ENCODE measurements around the gene POU2F1. TPM values are rescaled to one million over a fixed set of nuclear protein-coding genes. Genes with fewer than 3 reads are reported as not detected.
"Not testable (repeated sequence)": the region's sequence is repeated elsewhere in the genome, so short reads cannot be mapped to it uniquely, and the experiment has no call there.

The POU2F1 gene
- total RNA-seq, 2 donors from 2014 or later, result 48.6 to 49.4 TPM

DNA sequence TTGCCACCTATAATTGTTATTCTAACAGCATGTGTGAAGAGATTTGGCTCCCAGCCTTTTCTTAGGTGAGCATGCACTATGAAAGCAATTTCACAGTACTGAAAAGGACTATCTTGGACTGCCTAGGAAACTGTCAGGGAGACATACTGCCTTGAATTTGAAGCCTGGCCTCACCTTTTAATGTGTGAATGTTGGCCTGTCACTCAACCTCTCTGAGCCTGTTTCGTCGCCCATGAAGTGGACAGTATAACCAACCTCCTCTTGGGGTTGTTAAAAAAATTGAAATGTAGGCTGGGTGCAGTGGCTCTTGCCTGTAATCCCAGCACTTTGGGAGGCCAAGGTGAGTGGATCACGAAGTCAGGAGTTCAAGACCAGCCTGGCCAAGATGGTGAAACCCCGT is 20.4 kb upstream of the POU2F1 start:
- no peak for DNase-seq
- Mint-ChIP-seq H3K27ac (no peak overlapping the region), H3K9me3 (peaks cover 4% of the 10 kb centered on the region), H3K27me3 (ENCODE audit: insufficient read depth) (no peaks in the 10 kb centered on the region), H3K4me1 (peaks cover 29% of the 10 kb centered on the region), H3K36me3 (ENCODE audit: low read depth) (no peaks in the 10 kb centered on the region), H3K4me3 (no peak overlapping the region)
- Histone ChIP-seq H3K27me3 (ENCODE audit: control insufficient read depth, insufficient read depth, low read length, poor library complexity, severe bottlenecking) (no peaks in the 10 kb centered on the region), H3K4me1 (ENCODE audit: control insufficient read depth, insufficient read depth, low read length) (peaks cover 15% of the 10 kb centered on the region), H3K27ac (ENCODE audit: low read depth, low read length) (no peak overlapping the region), H3K9me3 (ENCODE audit: control insufficient read depth, low read length) (no peaks in the 10 kb centered on the region), H3K4me3 (ENCODE audit: low read length) (no peak overlapping the region), H3K9ac (ENCODE audit: extremely low read depth, low read length, poor library complexity, severe bottlenecking) (no peak overlapping the region), H3K36me3 (ENCODE audit: control insufficient read depth, insufficient read depth, low read length) (no peaks in the 10 kb centered on the region)
- no peak for TF ChIP-seq CTCF (conservative IDR thresholded peaks at IDR 0.05)
- WGBS, 2 experiments (ENCODE audit: insufficient coverage in 1 of 2, insufficient read length in 1 of 2), result 93 to 97% methylated on average over 2 to 3 of the region's 4 CpGs

GRCh38 chr1:167200749-167201148 is 19.9 kb upstream of the POU2F1 start:
- no peak overlapping the region for H3K4me3 Mint-ChIP-seq
- TF ChIP-seq CTCF (conservative IDR thresholded peaks at IDR 0.05), result no peak
- no peaks in the 10 kb centered on the region for H3K36me3 Mint-ChIP-seq (ENCODE audit: low read depth)
- Histone ChIP-seq H3K4me3 (ENCODE audit: low read length) (no peak overlapping the region), H3K4me1 (ENCODE audit: control insufficient read depth, insufficient read depth, low read length) (peaks cover 15% of the 10 kb centered on the region), H3K27me3 (ENCODE audit: control insufficient read depth, insufficient read depth, low read length, poor library complexity, severe bottlenecking) (no peaks in the 10 kb centered on the region), H3K9me3 (ENCODE audit: control insufficient read depth, low read length) (no peaks in the 10 kb centered on the region), H3K27ac (ENCODE audit: low read depth, low read length) (no peak overlapping the region), H3K9ac (ENCODE audit: extremely low read depth, low read length, poor library complexity, severe bottlenecking) (no peak overlapping the region), H3K36me3 (ENCODE audit: control insufficient read depth, insufficient read depth, low read length) (no peaks in the 10 kb centered on the region)
- DNase-seq, result no peak
- 100% methylated on average over 1 to 2 of the region's 3 CpGs for WGBS, 2 experiments (ENCODE audit: insufficient coverage in 1 of 2, insufficient read length in 1 of 2)
- H3K9me3 Mint-ChIP-seq, result peaks cover 4% of the 10 kb centered on the region
- peaks cover 29% of the 10 kb centered on the region for H3K4me1 Mint-ChIP-seq
- no peak overlapping the region for H3K27ac Mint-ChIP-seq
- no peaks in the 10 kb centered on the region for H3K27me3 Mint-ChIP-seq (ENCODE audit: insufficient read depth)

DNA sequence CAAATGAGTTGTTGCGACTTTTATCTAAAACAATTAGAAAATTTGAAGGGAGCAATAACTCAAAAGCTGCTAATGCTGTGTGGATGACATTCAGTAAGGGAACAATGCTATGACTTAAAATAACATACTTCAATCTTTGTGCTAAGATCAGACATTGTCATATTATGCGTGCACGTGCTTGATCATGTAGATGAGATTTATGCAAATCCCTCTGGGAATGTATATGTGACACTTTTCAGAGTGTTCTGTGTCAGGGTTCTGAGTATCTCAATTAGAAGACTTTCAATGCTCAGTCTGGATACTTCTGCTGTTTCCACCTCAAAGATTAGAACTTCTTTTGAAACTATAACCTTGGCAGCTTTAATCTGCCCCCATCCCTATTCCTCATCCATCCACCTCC is 18.6 kb upstream of the POU2F1 start:
- no peaks in the 10 kb centered on the region for H3K36me3 Mint-ChIP-seq (ENCODE audit: low read depth)
- no peaks in the 10 kb centered on the region for H3K27me3 ChIP-seq (ENCODE audit: control insufficient read depth, insufficient read depth, low read length, poor library complexity, severe bottlenecking)
- no peak overlapping the region for H3K27ac Mint-ChIP-seq
- 91 to 95% methylated on average over 2 to 3 of the region's 3 CpGs for WGBS, 2 experiments (ENCODE audit: insufficient coverage in 1 of 2, insufficient read length in 1 of 2)
- H3K9me3 ChIP-seq (ENCODE audit: control insufficient read depth, low read length), result no peaks in the 10 kb centered on the region
- TF ChIP-seq CTCF (conservative IDR thresholded peaks at IDR 0.05), result no peak
- no peak overlapping the region for H3K4me3 ChIP-seq (ENCODE audit: low read length)
- no peak overlapping the region for H3K27ac ChIP-seq (ENCODE audit: low read depth, low read length)
- H3K4me1 Mint-ChIP-seq, result peaks cover 21% of the 10 kb centered on the region
- peaks cover 11% of the 10 kb centered on the region for H3K4me1 ChIP-seq (ENCODE audit: control insufficient read depth, insufficient read depth, low read length)
- H3K9me3 Mint-ChIP-seq, result peaks cover 4% of the 10 kb centered on the region
- H3K9ac ChIP-seq (ENCODE audit: extremely low read depth, low read length, poor library complexity, severe bottlenecking), result no peak overlapping the region
- DNase-seq, result no peak
- H3K36me3 ChIP-seq (ENCODE audit: control insufficient read depth, insufficient read depth, low read length), result no peaks in the 10 kb centered on the region
- H3K4me3 Mint-ChIP-seq, result no peak overlapping the region
- H3K27me3 Mint-ChIP-seq (ENCODE audit: insufficient read depth), result no peaks in the 10 kb centered on the region

DNA sequence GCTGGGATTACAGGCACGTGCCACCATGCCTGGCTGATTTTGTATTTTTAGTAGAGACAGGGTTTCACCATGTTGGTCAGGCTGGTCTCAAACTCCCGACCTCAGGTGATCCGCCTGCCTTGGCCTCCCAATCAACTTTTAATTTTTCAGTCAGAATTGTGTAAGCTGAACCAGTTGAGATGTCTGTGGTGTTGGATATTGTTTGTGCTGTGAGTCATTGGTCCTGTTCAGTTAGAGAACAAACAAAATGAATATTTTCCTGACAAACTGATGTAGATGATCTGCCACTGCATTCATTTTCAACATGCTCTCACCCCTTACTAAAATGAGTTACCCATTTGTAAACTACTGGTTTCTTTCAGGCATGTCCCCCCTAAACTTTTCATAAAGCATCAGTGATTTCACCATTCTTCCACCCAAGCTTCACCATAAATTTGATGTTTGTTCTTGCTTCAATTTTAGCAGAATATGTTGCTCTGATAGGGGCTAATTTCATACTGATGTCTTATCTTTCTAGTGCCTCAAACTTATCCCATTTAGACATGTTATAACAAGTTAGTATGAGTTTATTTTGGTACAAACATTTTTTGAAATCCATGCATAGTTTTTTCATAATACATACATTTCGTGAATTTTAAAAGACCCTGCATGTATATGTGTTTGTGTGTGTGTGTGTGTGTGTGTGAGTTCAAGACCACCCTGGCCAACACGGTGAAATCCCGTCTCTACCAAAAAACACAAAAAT is 15.2 kb upstream of the POU2F1 start:
- H3K27ac Mint-ChIP-seq, result not testable (repeated sequence)

More for the DNA sequence above, 15.2 kb upstream of the POU2F1 start:
- not testable (repeated sequence) for H3K27me3 ChIP-seq (ENCODE audit: control insufficient read depth, insufficient read depth, low read length, poor library complexity, severe bottlenecking); H3K36me3 Mint-ChIP-seq (ENCODE audit: low read depth); H3K36me3 ChIP-seq (ENCODE audit: control insufficient read depth, insufficient read depth, low read length); H3K27ac ChIP-seq (ENCODE audit: low read depth, low read length); H3K4me3 Mint-ChIP-seq; H3K9ac ChIP-seq (ENCODE audit: extremely low read depth, low read length, poor library complexity, severe bottlenecking); H3K4me3 ChIP-seq (ENCODE audit: low read length); H3K27me3 Mint-ChIP-seq (ENCODE audit: insufficient read depth); H3K4me1 Mint-ChIP-seq; DNase-seq; H3K4me1 ChIP-seq (ENCODE audit: control insufficient read depth, insufficient read depth, low read length)
- H3K9me3 Mint-ChIP-seq, result peaks cover 21% of the 10 kb centered on the region
- peaks cover 11% of the 10 kb centered on the region for H3K9me3 ChIP-seq (ENCODE audit: control insufficient read depth, low read length)
- WGBS, 2 experiments (ENCODE audit: insufficient coverage in 1 of 2, insufficient read length in 1 of 2), result 92% methylated on average over 5 of the region's 6 CpGs; no CpG with 5 or more reads in 1 of the 2 experiments

Measured in endodermal cell (in vitro differentiated cells).